ENCODE data around the gene PPARA.

The PPARA gene

DNA sequence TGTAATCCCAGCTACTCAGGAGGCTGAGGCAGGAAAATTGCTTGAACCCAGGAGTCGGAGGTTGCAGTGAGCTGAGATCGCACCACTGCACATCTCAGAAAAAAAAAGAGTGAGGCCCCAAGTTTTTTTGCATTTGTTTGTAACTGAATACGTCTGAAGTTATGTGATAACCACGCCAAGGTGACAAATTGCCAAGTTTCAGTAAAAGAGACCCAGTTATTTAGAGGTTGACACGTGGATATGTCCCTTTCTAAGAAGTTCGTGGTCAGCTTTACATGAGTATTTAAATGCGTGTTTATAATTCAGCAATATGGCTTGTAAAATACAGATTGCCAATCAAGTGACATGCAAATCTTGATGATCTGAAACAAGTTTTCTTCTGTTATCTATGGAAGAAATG is 8.0 kb downstream of the PPARA start:
- Histone ChIP-seq H3K4me1 (ENCODE audit: control insufficient read depth, insufficient read depth, low read length, poor library complexity, severe bottlenecking) (no peaks in the 10 kb centered on the region), H3K36me3 (ENCODE audit: control insufficient read depth, insufficient read depth, low read length) (no peaks in the 10 kb centered on the region), H3K27me3 (replicated peaks; ENCODE audit: control insufficient read depth, insufficient read depth, low read length, poor library complexity, severe bottlenecking) (no peaks in the 10 kb centered on the region), H3K9me3 (ENCODE audit: control insufficient read depth, low read length) (no peaks in the 10 kb centered on the region), H3K27ac (ENCODE audit: insufficient read depth, low read length, poor library complexity, severe bottlenecking) (no peak overlapping the region), H3K4me3 (ENCODE audit: insufficient read depth, low read depth, low read length, poor library complexity, severe bottlenecking) (no peak overlapping the region)
- DNase-seq = no peak

DNA sequence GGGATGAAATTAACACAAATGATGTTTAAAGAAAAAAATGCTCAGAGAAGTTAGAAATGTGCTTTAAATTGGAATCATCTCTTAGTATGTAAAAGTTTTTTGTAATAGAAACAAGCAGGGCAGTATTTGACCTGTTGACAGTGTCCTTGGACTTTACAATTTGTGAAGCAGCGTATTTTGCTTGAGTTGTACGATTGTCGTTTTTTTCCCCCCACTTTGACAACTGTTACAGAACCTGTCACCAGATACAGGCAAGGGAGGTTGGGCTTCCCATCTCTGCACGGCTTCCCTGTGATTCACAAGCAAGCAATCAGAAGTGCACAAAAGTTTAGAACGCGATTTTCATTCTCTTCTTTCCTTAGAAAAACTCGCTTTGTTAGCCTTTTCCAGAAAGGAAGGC is 8.9 kb downstream of the PPARA start:
- no peaks in the 10 kb centered on the region for H3K36me3 ChIP-seq (ENCODE audit: control insufficient read depth, insufficient read depth, low read length)
- DNase-seq = no peak
- no peaks in the 10 kb centered on the region for H3K9me3 ChIP-seq (ENCODE audit: control insufficient read depth, low read length)
- no peaks in the 10 kb centered on the region for H3K4me1 ChIP-seq (ENCODE audit: control insufficient read depth, insufficient read depth, low read length, poor library complexity, severe bottlenecking)
- H3K4me3 ChIP-seq (ENCODE audit: insufficient read depth, low read depth, low read length, poor library complexity, severe bottlenecking) = no peak overlapping the region
- no peaks in the 10 kb centered on the region for H3K27me3 ChIP-seq (replicated peaks; ENCODE audit: control insufficient read depth, insufficient read depth, low read length, poor library complexity, severe bottlenecking)
- no peak overlapping the region for H3K27ac ChIP-seq (ENCODE audit: insufficient read depth, low read length, poor library complexity, severe bottlenecking)

DNA sequence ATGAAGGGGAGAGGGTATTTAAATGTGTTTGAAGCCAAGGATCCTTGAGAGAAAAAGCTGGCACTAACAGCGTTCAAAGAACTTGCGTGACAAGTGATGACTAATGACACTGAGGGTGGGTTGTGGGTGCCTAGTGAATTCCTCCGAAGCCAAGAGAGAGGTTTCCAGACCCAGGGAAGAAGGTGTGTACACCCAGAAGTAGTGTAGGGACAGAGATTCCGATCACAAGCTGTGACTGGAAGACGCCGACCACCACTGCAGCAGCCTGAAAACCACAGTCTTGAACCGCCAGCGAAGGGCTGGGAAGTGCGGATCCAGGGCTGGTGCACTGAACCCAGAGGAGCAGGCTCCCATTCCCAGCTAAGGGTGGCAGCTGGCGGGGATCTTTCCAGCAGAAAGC is 9.5 kb downstream of the PPARA start:
- DNase-seq = no peak
- H3K4me1 ChIP-seq (ENCODE audit: control insufficient read depth, insufficient read depth, low read length, poor library complexity, severe bottlenecking) = no peaks in the 10 kb centered on the region
- H3K27ac ChIP-seq (ENCODE audit: insufficient read depth, low read length, poor library complexity, severe bottlenecking) = no peak overlapping the region
- H3K4me3 ChIP-seq (ENCODE audit: insufficient read depth, low read depth, low read length, poor library complexity, severe bottlenecking) = no peak overlapping the region
- H3K27me3 ChIP-seq (replicated peaks; ENCODE audit: control insufficient read depth, insufficient read depth, low read length, poor library complexity, severe bottlenecking) = no peaks in the 10 kb centered on the region
- no peaks in the 10 kb centered on the region for H3K9me3 ChIP-seq (ENCODE audit: control insufficient read depth, low read length)
- no peaks in the 10 kb centered on the region for H3K36me3 ChIP-seq (ENCODE audit: control insufficient read depth, insufficient read depth, low read length)

DNA sequence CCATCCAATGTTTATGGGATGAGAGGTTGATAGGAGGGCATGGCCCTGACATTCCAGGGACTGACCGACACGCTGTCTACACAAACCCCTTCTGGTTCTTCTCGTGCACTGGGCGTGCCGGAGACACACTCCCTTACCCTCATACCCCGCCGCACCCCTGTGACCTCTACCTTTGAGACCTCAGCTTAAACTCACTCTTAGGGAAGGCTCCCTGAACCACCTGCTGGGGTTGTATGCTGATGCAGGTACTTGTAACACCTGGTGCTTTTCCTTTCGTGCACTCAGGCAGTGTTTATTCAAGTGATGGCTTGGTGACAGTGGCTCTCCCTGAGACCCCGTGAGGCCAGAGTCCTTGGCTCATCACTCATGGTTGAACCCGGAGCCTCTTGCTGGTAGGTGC is 12.0 kb downstream of the PPARA start:
- Histone ChIP-seq H3K4me1 (ENCODE audit: control insufficient read depth, insufficient read depth, low read length, poor library complexity, severe bottlenecking) (no peaks in the 10 kb centered on the region), H3K27ac (ENCODE audit: insufficient read depth, low read length, poor library complexity, severe bottlenecking) (no peak overlapping the region), H3K27me3 (replicated peaks; ENCODE audit: control insufficient read depth, insufficient read depth, low read length, poor library complexity, severe bottlenecking) (no peaks in the 10 kb centered on the region), H3K4me3 (ENCODE audit: insufficient read depth, low read depth, low read length, poor library complexity, severe bottlenecking) (no peak overlapping the region), H3K9me3 (ENCODE audit: control insufficient read depth, low read length) (no peaks in the 10 kb centered on the region), H3K36me3 (ENCODE audit: control insufficient read depth, insufficient read depth, low read length) (no peaks in the 10 kb centered on the region)
- DNase-seq = no peak

DNA sequence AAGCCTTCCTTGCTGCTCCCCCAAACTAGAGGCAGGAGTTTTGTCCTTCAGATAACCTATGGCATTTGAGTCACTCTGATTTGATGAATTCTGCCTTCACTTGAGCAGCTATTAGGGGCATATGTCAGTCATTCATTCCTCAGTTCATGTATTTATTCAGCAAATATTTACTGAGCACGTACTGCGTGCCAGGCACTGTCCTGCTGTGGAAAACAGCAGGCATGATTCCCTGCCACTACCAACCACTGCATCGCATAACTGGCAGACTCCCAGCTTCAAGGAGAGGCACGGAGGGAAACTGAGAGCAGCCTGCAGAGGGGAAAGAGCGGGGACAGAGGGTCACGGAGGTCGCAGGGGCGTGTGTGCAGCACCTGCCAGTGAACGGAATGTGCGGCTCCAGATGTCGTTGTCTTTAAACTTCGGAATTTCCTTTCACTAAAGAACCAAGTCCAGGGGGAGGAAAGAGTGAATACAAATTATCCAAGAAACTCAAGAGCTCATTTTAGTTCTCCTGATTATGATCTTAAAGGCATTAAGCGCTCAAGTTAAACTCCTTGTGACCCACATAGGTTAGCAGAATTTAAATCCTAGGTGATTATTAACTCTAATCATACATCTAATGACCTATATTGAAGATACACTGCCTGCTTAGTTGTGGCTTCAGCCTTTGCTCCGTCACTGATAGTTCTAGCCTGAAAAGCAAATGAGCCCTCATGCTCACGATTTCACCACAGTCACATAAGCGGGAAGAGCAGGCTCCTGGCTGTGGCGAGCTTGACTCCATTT is 12.6 kb downstream of the PPARA start:
- no peaks in the 10 kb centered on the region for H3K9me3 ChIP-seq (ENCODE audit: control insufficient read depth, low read length)
- no peaks in the 10 kb centered on the region for H3K27me3 ChIP-seq (replicated peaks; ENCODE audit: control insufficient read depth, insufficient read depth, low read length, poor library complexity, severe bottlenecking)
- no peaks in the 10 kb centered on the region for H3K4me1 ChIP-seq (ENCODE audit: control insufficient read depth, insufficient read depth, low read length, poor library complexity, severe bottlenecking)
- no peaks in the 10 kb centered on the region for H3K36me3 ChIP-seq (ENCODE audit: control insufficient read depth, insufficient read depth, low read length)
- no peak for DNase-seq
- no peak overlapping the region for H3K27ac ChIP-seq (ENCODE audit: insufficient read depth, low read length, poor library complexity, severe bottlenecking)
- no peak overlapping the region for H3K4me3 ChIP-seq (ENCODE audit: insufficient read depth, low read depth, low read length, poor library complexity, severe bottlenecking)

DNA sequence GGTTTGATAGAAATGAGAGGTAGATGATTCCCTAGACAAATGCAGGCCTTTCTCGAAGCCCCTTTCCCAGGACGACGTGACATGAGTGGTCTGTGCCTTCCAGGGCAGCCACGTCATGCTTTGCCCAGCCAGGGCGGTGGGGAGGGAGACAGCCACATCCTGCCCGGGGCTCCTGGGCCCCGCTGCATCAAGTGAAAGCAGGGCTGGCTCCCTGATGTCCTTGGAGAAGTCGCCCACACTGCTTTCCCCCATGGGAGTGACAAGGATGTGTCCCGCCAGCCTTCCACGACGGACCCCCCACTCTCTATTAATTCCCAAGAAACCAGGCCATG is 13.2 kb downstream of the PPARA start:
- Histone ChIP-seq H3K9me3 (ENCODE audit: control insufficient read depth, low read length) (no peaks in the 10 kb centered on the region), H3K27ac (ENCODE audit: insufficient read depth, low read length, poor library complexity, severe bottlenecking) (no peak overlapping the region), H3K27me3 (replicated peaks; ENCODE audit: control insufficient read depth, insufficient read depth, low read length, poor library complexity, severe bottlenecking) (no peaks in the 10 kb centered on the region), H3K4me3 (ENCODE audit: insufficient read depth, low read depth, low read length, poor library complexity, severe bottlenecking) (no peak overlapping the region), H3K36me3 (ENCODE audit: control insufficient read depth, insufficient read depth, low read length) (no peaks in the 10 kb centered on the region), H3K4me1 (ENCODE audit: control insufficient read depth, insufficient read depth, low read length, poor library complexity, severe bottlenecking) (no peaks in the 10 kb centered on the region)
- DNase-seq = no peak

DNA sequence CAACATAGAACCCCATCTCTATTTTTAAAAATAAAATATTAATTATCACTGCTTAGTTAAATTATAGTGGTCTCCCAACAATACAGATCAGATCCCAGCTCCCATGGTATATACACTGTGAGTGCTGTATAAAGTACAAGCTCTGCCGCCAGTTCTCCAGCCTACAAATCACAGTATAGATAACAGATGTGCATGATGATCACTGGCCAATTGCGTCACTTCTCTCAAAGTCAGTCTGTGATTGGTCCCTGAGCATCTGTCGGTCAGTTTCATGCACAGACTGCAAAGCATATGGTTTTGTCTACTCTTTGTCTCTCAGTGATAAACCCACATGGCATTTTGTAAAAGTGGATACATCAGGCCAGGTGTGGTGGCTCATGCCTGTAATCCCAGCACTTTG is 15.7 kb downstream of the PPARA start:
- no peak for DNase-seq
- H3K27ac ChIP-seq (ENCODE audit: insufficient read depth, low read length, poor library complexity, severe bottlenecking) = no peak overlapping the region
- no peaks in the 10 kb centered on the region for H3K36me3 ChIP-seq (ENCODE audit: control insufficient read depth, insufficient read depth, low read length)
- H3K4me1 ChIP-seq (ENCODE audit: control insufficient read depth, insufficient read depth, low read length, poor library complexity, severe bottlenecking) = no peaks in the 10 kb centered on the region
- no peaks in the 10 kb centered on the region for H3K27me3 ChIP-seq (replicated peaks; ENCODE audit: control insufficient read depth, insufficient read depth, low read length, poor library complexity, severe bottlenecking)
- no peaks in the 10 kb centered on the region for H3K9me3 ChIP-seq (ENCODE audit: control insufficient read depth, low read length)
- no peak overlapping the region for H3K4me3 ChIP-seq (ENCODE audit: insufficient read depth, low read depth, low read length, poor library complexity, severe bottlenecking)

DNA sequence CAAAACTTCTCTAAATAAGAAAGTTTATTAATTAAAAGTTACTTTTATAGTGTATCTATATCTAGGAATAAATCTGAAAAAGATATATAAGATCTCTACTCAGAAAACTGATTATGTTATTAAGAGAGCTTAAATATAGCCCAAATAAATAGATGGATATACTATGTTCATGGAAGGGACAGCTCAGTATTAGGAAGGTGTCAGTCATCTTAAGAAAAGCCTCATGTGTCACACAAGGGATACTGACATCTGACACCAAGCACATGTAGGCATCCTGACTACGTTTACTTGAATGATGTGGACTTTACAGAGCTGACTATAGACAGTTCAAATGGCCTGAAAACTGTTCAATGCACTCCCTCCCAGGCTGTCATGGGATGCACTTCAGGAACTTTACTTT is 19.3 kb downstream of the PPARA start:
- no peak for DNase-seq
- Histone ChIP-seq H3K36me3 (ENCODE audit: control insufficient read depth, insufficient read depth, low read length) (no peaks in the 10 kb centered on the region), H3K9me3 (ENCODE audit: control insufficient read depth, low read length) (no peaks in the 10 kb centered on the region), H3K4me1 (ENCODE audit: control insufficient read depth, insufficient read depth, low read length, poor library complexity, severe bottlenecking) (no peaks in the 10 kb centered on the region), H3K27me3 (replicated peaks; ENCODE audit: control insufficient read depth, insufficient read depth, low read length, poor library complexity, severe bottlenecking) (no peaks in the 10 kb centered on the region), H3K27ac (ENCODE audit: insufficient read depth, low read length, poor library complexity, severe bottlenecking) (no peak overlapping the region), H3K4me3 (ENCODE audit: insufficient read depth, low read depth, low read length, poor library complexity, severe bottlenecking) (no peak overlapping the region)

DNA sequence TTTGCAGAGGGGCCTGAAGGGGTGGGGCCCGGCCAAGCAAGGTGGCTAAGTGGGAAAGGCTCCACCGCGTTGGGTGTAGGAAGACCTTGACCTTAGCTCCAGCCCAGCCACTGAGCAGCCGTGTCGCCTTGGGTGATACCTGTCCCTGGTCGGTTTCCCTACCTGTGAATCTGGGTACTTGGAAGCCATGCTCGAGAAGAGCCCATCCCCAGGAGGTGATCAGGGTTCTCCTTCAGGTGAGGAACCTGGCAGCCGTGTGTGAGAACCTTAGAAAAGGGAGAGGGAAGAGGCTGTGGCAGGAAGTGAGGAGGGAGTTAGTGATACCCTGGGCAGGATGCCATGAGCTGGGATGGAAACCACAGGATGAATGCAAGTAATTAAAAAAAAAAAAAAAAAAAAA is 21.6 kb downstream of the PPARA start:
- no peak for DNase-seq
- no peak overlapping the region for H3K4me3 ChIP-seq (ENCODE audit: insufficient read depth, low read depth, low read length, poor library complexity, severe bottlenecking)
- H3K4me1 ChIP-seq (ENCODE audit: control insufficient read depth, insufficient read depth, low read length, poor library complexity, severe bottlenecking) = no peaks in the 10 kb centered on the region
- H3K27me3 ChIP-seq (replicated peaks; ENCODE audit: control insufficient read depth, insufficient read depth, low read length, poor library complexity, severe bottlenecking) = no peaks in the 10 kb centered on the region
- no peaks in the 10 kb centered on the region for H3K36me3 ChIP-seq (ENCODE audit: control insufficient read depth, insufficient read depth, low read length)
- no peak overlapping the region for H3K27ac ChIP-seq (ENCODE audit: insufficient read depth, low read length, poor library complexity, severe bottlenecking)
- H3K9me3 ChIP-seq (ENCODE audit: control insufficient read depth, low read length) = no peaks in the 10 kb centered on the region

DNA sequence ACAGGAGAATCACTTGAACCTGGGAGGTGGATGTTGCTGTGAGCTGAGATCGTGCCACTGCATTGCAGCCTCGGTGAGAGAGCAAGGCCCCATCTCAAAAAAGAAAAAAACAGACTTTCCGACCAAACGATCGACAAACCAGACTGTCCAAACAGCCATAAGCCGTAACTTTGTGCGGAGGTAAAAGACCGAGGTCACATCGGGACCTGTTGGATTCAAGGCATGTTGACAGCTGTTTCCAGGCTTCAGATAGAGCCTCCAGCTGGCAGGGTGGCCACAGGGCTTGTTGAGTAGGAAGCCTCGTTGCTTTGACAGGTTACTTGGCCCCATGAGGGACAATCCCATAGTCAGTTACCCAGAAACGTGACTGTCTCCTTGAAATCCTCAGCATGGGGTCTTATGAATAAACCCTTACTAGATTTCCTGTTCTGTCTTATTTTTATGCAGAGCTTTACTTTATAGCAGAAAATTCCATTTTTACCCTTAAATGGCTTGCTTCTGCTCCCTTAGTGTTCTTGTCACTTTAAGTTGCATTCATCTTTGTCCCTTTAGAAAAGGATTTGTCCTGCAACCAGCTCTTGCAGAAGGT is 22.3 kb downstream of the PPARA start:
- Histone ChIP-seq H3K9me3 (ENCODE audit: control insufficient read depth, low read length) (no peaks in the 10 kb centered on the region), H3K36me3 (ENCODE audit: control insufficient read depth, insufficient read depth, low read length) (no peaks in the 10 kb centered on the region), H3K27me3 (replicated peaks; ENCODE audit: control insufficient read depth, insufficient read depth, low read length, poor library complexity, severe bottlenecking) (no peaks in the 10 kb centered on the region), H3K4me3 (ENCODE audit: insufficient read depth, low read depth, low read length, poor library complexity, severe bottlenecking) (no peak overlapping the region), H3K27ac (ENCODE audit: insufficient read depth, low read length, poor library complexity, severe bottlenecking) (no peak overlapping the region), H3K4me1 (ENCODE audit: control insufficient read depth, insufficient read depth, low read length, poor library complexity, severe bottlenecking) (no peaks in the 10 kb centered on the region)
- DNase-seq = no peak
